CD4-positive, alpha-beta T cell treated with Interleukin-1 beta for 1 hour (primary cell): Measurements from ENCODE around the gene BTRC.

ENCODE experiments used
- DNase-seq, 2 donors: peaks; one replicate each; pipeline ENCODE4 v3.0.0-alpha.2; 2020 to 2022

The BTRC gene

GRCh38 chr10:101487399-101487798 lies 133.4 kb downstream of the BTRC start:
- DNase-seq = no peak

DNA sequence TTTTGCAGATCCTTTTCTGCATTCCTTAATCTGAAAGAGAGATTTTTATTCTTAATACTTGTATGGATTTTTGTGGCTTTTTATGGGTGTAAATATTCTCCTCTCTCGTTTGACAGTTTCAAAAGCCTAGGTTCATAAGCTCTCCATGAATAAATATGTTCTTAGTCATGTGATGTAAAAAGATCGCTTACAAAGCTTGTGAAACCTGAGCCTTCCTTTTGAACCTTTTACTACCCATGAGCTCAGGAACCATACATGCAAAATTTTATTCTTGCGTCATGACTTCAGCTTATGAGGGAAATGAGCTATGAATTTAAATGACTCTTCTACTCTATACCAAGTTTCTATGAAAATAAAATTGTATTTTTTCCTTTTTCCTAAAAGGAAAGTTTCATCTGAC lies 135.4 kb downstream of the BTRC start:
- no peak for DNase-seq

- DNase-seq = no peak
Measured at GRCh38 chr10:101490026-101490425, 136.1 kb downstream of the BTRC start.

- DNase-seq = no peak
Measured at GRCh38 chr10:101492205-101492604, 138.2 kb downstream of the BTRC start.

DNA sequence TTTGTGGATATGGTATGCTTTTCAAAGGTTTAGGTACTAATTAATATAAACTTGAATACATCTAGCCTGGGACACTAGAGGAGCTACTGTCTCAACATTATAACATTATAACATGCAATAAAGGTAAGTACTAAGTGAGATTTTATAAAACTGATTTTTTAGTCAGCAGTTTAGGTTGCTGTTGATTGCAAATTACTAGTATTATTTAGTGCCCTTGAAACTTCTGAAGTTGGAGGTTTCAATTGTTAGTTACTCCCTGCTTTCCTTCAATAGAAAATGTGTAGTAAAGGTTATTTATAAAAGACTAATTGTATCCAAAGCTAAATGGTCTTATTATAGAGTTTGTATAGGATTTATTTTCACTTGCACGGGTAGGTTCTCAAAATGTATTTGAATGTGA lies 138.8 kb downstream of the BTRC start:
- DNase-seq = no peak

- DNase-seq = no peak
Measured at GRCh38 chr10:101493249-101493648, 139.3 kb downstream of the BTRC start.

GRCh38 chr10:101493782-101494281 lies 139.9 kb downstream of the BTRC start:
- DNase-seq = no peak

- DNase-seq = no peak
Measured at GRCh38 chr10:101494650-101495049, 140.7 kb downstream of the BTRC start.

GRCh38 chr10:101495324-101495925 lies 141.5 kb downstream of the BTRC start:
- DNase-seq = no peak

DNA sequence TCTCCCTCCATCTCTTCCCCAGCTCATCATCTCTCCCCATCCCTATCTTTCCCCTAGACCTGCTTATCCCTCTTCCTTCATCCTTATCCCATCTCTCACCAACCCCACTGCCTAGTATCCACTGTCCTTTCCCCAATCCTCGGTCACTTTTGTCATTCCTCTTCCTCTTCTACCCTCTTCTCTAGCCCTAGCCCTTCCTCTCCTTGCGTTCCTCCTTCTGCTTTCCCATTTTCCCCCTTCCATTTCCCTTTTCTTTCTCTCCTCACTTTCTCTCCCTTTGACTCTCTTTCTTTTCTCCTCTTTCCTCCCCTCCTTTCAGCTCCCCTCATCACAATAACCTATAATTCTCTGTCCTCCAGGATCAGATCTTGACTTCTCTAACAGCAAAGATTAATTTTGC lies 150.5 kb downstream of the BTRC start:
- no peak for DNase-seq

- no peak for DNase-seq
Measured at GRCh38 chr10:101506829-101507661, 153.1 kb downstream of the BTRC start.

GRCh38 chr10:101507828-101508227 lies 153.9 kb downstream of the BTRC start:
- DNase-seq = no peak

GRCh38 chr10:101511938-101512337 lies 158.0 kb downstream of the BTRC start:
- no peak for DNase-seq

DNA sequence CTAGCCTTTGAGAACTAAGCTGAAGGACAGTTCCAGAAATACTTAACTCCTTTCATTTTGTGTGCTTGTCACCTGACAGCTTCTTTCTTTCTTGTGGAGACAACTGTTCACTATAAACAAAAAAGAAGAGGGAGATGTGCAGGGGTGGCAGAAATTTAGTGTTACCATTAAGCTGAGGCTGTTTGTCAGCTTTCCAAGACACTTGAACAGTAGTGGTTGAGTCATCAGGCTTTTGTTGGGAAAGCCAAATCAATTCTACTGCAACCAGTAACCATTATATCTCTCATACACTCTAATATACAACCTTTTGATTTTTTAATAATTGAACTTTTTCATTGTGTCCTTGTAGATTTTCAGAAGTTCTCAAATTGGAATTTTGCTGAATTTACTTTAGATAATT lies 158.8 kb downstream of the BTRC start:
- DNase-seq = no peak

- DNase-seq = no peak
Measured at GRCh38 chr10:101513733-101514132, 159.8 kb downstream of the BTRC start.

- DNase-seq = no peak
Measured at GRCh38 chr10:101525848-101526247, 171.9 kb downstream of the BTRC start.

- no peak for DNase-seq
Measured at GRCh38 chr10:101529207-101529606, 175.2 kb downstream of the BTRC start.

- no peak for DNase-seq
Measured at GRCh38 chr10:101529725-101530553, 176.0 kb downstream of the BTRC start.

DNA sequence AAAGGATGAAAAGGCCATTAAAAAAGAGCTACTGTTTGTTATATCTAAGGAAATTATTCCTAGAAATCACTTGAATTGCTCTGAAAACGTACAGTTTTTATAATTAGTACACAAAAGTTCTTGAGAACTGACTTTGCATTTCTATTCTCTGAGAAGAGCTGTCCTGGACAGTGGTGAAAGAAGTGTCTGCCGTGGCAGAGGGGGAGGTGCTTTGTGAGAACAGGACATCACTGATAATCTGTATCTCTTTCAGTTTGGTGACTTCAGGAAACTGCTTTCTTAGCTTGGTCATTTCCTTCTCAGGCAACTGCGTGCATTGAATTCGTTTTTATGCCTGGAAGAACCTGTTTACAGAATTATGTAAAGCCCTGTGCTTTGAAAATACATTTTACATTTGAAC lies 182.0 kb downstream of the BTRC start:
- DNase-seq = no peak

DNA sequence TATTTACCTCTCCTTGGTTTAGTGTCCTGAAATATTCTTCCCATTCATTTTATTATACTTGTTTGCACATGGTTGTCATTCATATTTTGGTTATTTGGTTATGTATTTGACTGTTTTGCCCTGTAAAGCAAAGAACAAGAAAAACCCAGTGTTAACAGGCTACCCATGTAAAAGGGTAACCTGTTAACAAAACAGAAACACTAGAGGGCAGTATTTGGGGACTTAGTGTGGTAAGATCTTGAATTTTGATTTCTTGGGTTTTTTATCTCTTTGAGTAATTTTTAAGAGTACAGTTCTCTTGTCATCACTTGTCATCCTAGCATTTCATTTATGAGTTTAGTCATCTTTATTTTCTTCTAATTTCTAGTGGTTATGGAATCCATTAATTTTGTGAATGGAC lies 182.8 kb downstream of the BTRC start:
- DNase-seq = peak in 1 of 2 donors; percentile 35

DNA sequence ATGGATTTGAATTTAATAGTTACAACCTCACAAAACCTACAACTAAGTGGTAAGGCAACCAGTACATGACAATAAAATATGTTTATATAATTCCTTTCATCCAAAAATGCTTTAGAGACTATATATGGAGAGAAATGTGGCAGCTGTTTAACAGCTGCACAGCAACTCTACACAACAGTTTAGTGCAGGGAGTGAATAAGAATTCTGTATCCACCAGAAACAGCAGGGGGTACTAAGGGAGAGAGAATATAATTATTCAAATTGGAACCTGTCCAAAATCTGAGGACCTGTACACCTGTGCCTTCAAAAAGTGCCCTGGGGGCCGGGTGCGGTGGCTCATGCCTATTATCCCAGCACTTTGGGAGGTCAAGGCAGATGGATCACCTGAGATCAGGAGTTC lies 184.5 kb downstream of the BTRC start:
- no peak for DNase-seq

GRCh38 chr10:101545898-101546297 lies 191.9 kb downstream of the BTRC start:
- DNase-seq = no peak

GRCh38 chr10:101550965-101551364 lies 197.0 kb downstream of the BTRC start:
- DNase-seq = no peak

DNA sequence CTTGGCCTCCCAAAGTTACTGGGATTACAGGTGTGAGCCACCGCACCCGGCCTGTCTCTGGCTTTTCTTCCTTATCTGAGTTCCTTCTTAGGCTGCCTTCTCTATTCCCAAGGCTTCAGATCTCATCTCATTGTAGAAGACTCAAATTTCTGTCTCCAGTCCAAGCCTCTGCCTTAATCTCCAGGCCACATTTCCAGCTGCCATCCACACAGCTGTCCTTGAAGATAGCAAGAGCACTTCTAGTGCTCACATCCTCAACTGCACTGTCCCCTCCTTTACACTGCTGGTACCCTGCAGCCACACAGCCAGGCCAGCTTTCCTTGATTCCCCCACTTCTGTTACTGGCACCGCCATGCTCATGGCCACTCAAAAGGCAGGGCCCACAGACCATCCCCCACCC lies 198.5 kb downstream of the BTRC start:
- DNase-seq = no peak
